ENCODE measurements around the gene FUZ.

FUZ gene

GRCh38 chr19:49775742-49776370 lies 37.2 kb downstream of the FUZ start:
- DNase-seq = no peak

DNA sequence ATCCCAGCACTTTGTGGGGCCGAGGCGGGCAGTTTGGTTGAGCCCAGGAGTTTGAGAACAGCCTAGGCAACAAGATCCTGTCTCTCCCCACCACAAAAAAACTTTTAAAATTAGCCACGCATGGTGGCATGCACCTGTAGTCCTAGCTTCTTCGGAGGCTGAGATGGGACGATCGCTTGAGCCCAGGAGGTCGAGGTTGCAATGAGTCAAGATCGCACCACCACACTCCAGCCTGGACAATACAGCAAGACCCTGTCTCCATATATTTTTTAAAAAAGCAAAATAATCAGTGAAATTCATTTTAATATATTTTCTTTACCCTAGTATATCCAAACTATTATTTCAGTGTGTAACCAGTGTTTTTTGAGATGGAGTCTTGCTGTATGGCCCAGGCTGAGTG lies 38.1 kb downstream of the FUZ start:
- DNase-seq = no peak

- DNase-seq = no peak
These were observed 39.3 kb downstream of the FUZ start for GRCh38 chr19:49773663-49774350.

DNA sequence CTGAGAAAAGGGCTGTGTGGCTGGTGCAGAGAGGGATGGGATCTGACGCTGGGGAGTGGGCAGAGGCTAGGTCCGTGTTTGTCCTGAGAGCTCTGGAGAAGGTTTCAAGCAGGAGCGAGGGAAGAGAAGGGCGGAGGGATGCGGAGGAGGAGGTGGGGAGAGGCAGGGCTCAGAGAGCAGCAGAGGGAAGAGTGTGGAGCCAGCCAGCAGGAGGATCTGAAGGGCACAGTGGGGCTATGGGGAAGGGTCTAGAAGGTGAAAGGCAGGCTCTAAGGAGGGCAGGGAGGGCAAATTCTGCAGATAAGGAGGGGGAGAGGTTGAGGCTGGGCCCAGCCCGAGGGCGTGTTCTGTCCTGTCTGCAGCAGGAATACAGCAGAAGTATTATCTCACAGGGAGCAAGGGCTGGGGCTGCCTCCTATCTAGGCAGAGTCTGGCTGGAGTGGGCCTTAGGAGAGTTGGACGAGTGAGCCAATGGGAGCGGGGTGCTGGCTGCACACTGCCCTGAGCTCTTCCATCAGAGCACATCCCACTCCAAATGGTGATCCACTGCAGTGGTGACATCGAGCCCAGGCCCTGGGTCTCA lies 40.2 kb downstream of the FUZ start:
- no peak for DNase-seq

GRCh38 chr19:49771674-49772139 lies 41.4 kb downstream of the FUZ start:
- DNase-seq = no peak

DNA sequence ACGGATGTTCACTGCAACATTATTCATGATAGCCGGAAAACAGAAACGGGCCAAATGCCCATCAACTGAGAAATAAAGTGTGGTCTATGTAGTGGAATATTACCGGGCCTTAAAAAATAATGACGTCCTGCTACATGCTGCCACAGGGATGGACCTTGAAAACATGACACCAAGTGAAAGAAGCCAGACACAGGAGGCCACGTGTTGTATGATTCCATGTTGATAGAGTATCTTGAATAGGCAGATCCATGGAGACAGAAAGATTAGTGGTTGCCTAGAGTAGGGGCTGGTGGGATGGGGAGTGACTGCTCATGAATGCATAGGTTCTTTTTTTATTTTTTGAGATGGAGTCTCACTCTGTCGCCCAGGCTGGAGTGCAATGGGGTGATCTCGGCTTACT lies 42.6 kb downstream of the FUZ start:
- no peak for DNase-seq

DNA sequence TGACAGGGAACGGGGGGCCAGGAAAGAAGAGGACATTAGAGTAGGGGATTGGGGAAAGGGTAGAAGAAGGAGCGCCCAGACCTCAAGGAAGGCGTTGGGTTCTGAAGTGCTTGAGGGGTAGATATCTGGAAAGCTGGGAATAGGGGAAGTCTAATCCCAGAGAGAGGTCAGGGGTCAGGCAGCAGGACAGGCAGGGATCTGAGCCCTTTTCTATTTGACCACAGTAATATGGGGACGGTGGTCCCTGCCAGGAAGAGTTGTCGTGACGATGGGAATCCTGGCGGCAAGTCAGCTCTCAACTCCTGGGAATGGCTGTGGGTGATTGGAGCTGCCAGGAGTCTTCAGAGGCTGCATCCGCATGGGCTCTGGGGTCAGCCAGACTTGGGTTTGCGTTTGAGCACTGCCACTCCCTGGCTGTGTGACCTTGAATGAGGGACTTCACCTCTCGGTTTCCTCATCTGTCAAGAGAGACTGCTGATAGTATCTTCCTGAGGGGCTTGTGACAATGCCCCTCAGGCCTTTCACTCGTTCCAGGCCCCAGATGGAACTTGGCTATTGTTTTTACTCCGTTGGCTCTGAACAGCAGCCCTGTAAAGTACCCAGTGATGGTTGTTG lies 45.0 kb downstream of the FUZ start:
- no peak for DNase-seq

- no peak for DNase-seq
These were observed 45.7 kb downstream of the FUZ start for GRCh38 chr19:49767381-49767780.

GRCh38 chr19:49766930-49767299 lies 46.2 kb downstream of the FUZ start, which contains the start of gene AP2A1:
Gene AP2A1 (plus strand): TSS chr19:49767001. CDS start chr19:49767134, 133 bp downstream.
- no peak for DNase-seq

- peak; percentile 99 for DNase-seq
These were observed 46.8 kb downstream of the FUZ start for GRCh38 chr19:49766007-49766929.

DNA sequence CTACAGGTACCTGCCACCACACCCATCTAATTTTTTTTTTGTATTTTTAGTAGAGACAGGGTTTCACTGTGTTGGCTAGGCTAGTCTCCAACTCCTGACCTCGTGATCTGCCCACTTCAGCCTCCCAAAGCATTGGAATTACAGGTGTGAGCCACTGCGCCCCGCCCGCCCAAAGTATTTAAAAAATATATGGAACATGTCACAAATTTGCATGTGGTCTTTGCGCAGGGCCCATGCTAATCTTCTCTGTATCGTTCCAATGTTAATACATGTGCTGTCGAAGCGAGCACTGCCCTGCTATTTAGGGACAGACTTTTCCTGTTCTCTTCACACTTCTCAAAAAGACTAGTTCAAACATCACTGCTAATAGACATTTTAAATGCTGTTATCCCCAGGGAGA lies 48.8 kb downstream of the FUZ start:
- DNase-seq = no peak

GRCh38 chr19:49763230-49763629 lies 49.9 kb downstream of the FUZ start, which contains the start of gene TSKS:
Gene TSKS (minus strand): TSS chr19:49763306. CDS start chr19:49763247, 59 bp downstream.
- no peak for DNase-seq

GRCh38 chr19:49761625-49762311 lies 51.3 kb downstream of the FUZ start:
- no peak for DNase-seq

DNA sequence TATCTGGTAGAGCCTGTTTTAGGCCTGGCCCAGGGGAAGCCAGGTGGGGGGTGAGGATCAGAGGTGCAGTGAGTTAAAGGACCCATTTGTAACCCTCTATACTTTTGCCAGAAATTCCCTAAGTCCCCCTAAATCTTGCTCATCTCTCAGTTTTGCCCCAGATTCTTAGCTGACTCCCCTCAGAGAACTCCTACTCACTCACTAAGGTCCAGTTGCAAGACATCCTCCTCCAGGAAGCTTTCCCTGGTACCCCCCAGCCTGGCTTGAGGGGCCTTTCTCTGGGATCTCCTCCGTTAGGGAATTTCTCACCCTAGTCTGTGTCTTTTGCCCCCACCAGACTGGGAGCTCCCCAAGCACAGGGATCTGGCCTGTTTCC lies 51.9 kb downstream of the FUZ start:
- no peak for DNase-seq

DNA sequence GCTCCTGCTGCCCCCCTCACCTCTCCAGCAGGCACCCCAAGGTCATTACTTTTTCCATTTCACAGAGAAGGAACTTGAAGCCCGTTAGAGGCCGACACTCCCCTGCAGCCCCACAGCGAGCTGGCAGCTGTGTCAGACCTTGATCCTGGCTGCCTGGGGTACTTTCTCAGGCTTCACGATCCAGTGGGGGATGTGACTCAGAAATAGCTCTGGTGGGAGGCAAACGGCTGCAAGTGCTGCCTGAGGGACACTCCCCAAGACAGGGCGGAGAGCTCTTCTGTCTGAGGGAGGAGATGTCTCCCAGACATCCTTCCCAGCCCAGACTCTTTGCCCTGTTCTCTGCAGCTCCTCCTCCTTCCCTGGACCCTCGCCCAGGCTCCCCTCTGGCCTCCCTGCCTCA lies 54.8 kb downstream of the FUZ start:
- DNase-seq = peak; percentile 72

Measured in NCI-H226 (cell line).